HUES6 (cell line): ENCODE results near the gene HEPACAM.

Experiments
- H3K27ac ChIP-seq: 2 replicates; pipeline ENCODE4 v1.7.0; 2013; ENCODE audit warnings: low read depth, mild to moderate bottlenecking, low read length, inconsistent platforms
- H3K27me3 ChIP-seq: 2 replicates; pipeline ENCODE4 v1.6.1; 2013; ENCODE audit warnings: low read length; ENCODE audit not compliant: control insufficient read depth, insufficient read depth
- H3K36me3 ChIP-seq: 2 replicates; pipeline ENCODE4 v1.6.1; 2013; ENCODE audit warnings: low read length; ENCODE audit not compliant: control insufficient read depth, insufficient read depth
- H3K4me1 ChIP-seq: 2 replicates; pipeline ENCODE4 v1.6.1; 2013; ENCODE audit warnings: low read length; ENCODE audit not compliant: control insufficient read depth, insufficient read depth
- H3K4me3 ChIP-seq: 2 replicates; pipeline ENCODE4 v1.5.1; 2013; ENCODE audit warnings: low read depth, low read length
- H3K9ac ChIP-seq: one replicate; pipeline ENCODE4 v1.6.1; 2013; ENCODE audit warnings: mild to moderate bottlenecking, low read length
- H3K9me3 ChIP-seq: 2 replicates; pipeline ENCODE4 v1.6.1; 2013; ENCODE audit warnings: low read depth, low read length; ENCODE audit not compliant: control insufficient read depth, insufficient read depth

Gene HEPACAM

DNA sequence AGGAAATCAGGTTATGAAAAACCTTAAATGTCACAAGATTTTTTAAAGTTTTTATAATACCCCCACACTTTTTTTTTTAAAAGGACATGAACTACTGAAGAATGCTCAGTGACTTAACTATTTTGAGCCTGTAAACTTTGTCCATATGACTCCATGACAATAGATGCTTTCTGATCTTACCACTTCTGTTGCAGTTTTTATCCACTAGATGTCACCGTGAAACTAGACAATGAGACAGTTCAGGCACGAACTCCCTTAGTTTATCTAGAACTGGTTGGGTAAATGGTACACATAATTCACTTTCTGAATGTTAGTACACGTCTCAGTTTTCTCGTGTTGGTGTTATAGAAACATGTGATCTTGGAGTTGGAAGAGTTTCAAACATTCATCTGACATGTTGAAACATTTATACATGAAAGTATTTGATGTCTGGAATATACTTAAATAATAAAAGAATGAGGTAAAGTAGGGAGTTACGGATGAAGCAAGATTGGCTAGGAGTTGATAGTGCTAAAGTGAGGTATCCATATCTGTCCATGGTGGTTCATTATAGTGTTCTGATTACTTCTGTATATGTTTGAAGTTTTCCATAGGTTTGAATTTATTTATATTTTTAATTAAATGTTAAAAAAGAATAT lies 26.2 kb upstream of the HEPACAM start:
- no peak overlapping the region for H3K4me3 ChIP-seq
- H3K9me3 ChIP-seq, result no peaks in the 10 kb centered on the region
- no peak overlapping the region for H3K9ac ChIP-seq
- no peaks in the 10 kb centered on the region for H3K36me3 ChIP-seq
- no peaks in the 10 kb centered on the region for H3K27me3 ChIP-seq
- H3K4me1 ChIP-seq, result no peaks in the 10 kb centered on the region
- no peak overlapping the region for H3K27ac ChIP-seq

DNA sequence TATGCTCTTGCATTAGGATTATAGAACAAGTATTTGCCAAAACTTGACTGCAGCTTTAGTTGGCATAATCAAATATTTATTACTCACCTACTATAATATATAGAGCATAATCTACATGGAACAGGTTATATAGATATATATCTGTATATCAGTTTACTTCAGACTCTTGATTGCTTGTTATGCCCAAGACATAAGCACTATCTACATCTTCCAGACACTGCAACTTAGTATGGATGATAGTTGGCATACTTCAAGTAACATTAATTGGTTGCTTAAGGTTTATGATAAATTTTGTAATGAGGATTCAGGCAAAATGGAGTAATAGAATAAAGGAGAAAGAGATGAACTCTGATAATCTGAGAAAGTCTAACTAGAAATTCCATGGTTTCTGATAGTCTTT lies 19.2 kb upstream of the HEPACAM start:
- H3K27ac ChIP-seq, result no peak overlapping the region
- peaks cover 3% of the 10 kb centered on the region for H3K4me1 ChIP-seq
- peak overlapping the region; percentile 85; the same call in 1 of the 2 replicates for H3K4me3 ChIP-seq
- no peaks in the 10 kb centered on the region for H3K36me3 ChIP-seq
- no peak overlapping the region for H3K9ac ChIP-seq
- peaks cover 26% of the 10 kb centered on the region for H3K27me3 ChIP-seq
- H3K9me3 ChIP-seq, result no peaks in the 10 kb centered on the region

DNA sequence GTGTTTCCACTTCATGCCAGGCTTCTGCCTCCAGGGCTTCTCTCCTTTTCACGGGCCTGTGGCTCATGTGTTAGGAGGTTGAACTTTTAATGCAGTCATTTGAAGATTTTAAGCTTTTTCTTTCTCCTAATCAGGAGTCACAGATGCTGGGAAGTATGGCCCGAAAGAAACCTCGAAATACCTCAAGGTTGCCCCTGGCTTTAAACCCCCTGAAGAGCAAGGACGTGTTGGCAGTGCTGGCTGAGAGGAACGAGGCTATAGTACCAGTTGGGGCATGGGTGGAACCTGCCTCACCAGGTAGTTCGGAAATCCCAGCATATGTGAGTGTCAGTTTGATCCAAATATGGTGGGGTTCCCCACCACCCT lies 18.7 kb upstream of the HEPACAM start:
- H3K36me3 ChIP-seq, result no peaks in the 10 kb centered on the region
- H3K27me3 ChIP-seq, result peaks cover 26% of the 10 kb centered on the region
- peak overlapping the region; percentile 85 for H3K4me3 ChIP-seq
- H3K4me1 ChIP-seq, result peaks cover 3% of the 10 kb centered on the region
- no peaks in the 10 kb centered on the region for H3K9me3 ChIP-seq
- H3K27ac ChIP-seq, result no peak overlapping the region
- peak overlapping the region; percentile 50 for H3K9ac ChIP-seq

DNA sequence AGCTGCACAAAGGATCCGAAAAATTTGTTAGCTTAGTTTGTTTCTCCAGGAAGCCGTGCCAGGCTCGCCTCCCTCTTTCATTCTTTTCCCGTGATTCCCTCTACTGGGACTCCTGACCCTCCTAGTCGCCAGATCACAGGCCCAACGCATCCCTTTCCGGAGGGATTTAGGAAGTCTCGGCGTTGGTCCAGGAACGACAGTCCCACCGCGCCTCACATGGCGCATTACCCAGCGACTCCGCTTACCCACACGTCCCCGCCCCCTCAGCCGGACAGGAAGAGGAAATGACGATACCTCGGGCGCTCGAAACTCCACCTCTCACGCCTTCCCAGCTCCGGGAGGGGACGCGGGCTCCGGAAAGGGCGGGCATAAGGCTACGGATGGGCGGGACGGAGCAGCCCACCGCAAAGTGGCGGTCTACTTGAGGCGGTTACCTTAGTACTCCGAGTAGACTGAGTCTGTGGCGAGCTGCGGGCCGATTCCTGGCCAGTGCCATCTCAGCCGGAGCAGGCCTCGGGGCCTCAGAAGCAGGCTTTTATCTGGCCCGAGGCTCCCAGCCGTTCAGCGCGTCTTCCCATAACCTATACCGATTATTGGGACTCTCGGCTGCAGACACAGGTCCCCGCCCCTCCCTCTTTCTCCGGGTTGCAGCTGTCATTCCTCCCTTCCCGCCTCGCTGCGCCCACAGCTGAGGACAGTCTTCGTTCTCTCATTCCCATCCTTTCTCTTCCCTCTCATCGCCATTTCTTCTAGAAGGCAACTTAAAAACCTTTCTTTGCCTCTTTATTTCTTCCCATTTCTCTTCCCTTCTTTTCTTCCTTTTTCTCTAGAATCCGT lies 18.1 kb upstream of the HEPACAM start, which contains the start of gene CCDC15:
Gene CCDC15 (plus strand): TSS at position 450 of the 837 bp plus-strand sequence. CDS start 531 bp downstream, outside the sequence.
- Histone ChIP-seq H3K9me3 (no peaks in the 10 kb centered on the region), H3K9ac (peak within 1 kb of the TSS; percentile 65), H3K27ac (peak within 1 kb of the TSS; percentile 28; the same call in 1 of the 2 replicates), H3K4me1 (peaks cover 3% of the 10 kb centered on the region), H3K36me3 (no peaks in the 10 kb centered on the region), H3K27me3 (peaks cover 26% of the 10 kb centered on the region), H3K4me3 (peak within 1 kb of the TSS; percentile 85)

DNA sequence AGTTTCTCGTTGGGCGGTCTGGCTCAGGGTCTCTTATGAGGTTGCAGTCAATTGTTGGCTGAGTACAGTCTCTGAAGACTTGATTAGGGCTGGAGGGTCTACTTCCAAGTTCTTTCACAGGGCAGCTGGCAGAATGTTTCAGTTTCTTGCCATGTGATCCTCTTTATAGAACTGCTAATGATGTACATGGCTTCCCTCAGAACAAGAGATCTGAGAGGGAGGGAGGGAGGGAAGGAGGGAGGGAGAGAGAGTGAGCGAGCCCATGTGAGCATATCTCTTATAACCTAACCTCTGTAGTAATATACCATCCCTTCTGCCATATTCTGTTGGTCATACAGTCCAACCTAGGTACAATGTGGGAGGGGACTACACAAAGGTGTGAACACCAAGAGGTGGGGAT lies 15.5 kb upstream of the HEPACAM start:
- H3K36me3 ChIP-seq, result no peaks in the 10 kb centered on the region
- H3K9ac ChIP-seq, result no peak overlapping the region
- H3K9me3 ChIP-seq, result no peaks in the 10 kb centered on the region
- H3K4me1 ChIP-seq, result peaks cover 3% of the 10 kb centered on the region
- H3K27me3 ChIP-seq, result peaks cover 26% of the 10 kb centered on the region
- H3K27ac ChIP-seq, result no peak overlapping the region
- no peak overlapping the region for H3K4me3 ChIP-seq

DNA sequence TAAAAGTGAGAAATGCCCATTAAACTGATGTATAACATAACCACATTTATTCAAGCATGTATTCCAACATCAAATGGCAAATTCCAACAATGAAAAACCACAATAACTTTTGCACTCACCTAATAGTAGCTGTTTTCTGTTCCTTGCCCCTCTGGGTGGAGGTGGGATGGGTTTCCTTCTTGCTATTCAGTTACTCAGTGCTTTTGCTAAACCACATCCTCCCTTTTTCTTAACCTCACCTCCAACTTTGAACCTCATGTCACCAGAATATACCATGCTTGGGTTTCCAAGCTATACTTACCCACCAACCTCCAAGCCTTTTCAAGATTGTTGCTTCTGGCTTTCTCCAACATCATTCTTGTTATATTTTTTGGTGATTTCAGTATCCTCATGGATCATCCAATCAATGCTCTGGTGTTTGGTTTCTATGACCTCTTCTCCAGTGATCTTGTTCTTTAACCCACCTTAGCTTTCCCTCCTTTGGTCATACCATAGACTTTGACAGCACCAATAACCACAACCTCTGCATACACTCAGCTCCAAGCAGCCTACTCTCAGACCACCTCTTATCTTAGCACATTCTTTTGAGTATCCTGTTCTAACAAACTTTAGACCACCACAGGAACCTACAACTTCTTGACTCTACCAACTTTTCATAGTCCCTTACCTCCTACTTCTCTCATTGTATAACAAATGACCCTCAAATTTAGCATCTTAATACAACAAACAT lies 14.9 kb upstream of the HEPACAM start:
- peaks cover 3% of the 10 kb centered on the region for H3K4me1 ChIP-seq
- H3K9me3 ChIP-seq, result no peaks in the 10 kb centered on the region
- no peak overlapping the region for H3K4me3 ChIP-seq
- no peak overlapping the region for H3K9ac ChIP-seq
- H3K27me3 ChIP-seq, result peaks cover 26% of the 10 kb centered on the region
- no peak overlapping the region for H3K27ac ChIP-seq
- no peaks in the 10 kb centered on the region for H3K36me3 ChIP-seq

DNA sequence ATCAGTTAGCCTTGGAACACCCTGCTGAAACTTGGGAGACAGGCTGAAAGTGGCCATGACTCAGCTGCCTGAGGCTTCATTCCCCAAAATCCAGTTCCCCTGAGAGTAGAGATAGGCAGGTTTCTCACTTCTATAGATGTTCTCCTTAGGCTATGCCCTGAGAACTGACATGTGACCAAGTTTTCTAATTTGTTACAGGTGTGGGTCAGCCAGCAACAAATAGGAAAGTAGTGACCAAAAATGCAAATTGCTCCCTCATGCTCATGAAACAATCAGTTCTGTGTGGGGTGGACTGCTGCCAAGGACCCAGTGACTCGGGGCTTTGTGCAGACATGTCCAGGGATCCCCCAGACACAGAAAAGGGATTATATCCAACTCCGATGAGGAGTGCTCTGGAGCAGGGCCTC lies 10.9 kb upstream of the HEPACAM start:
- H3K27ac ChIP-seq, result no peak overlapping the region
- no peaks in the 10 kb centered on the region for H3K4me1 ChIP-seq
- no peaks in the 10 kb centered on the region for H3K9me3 ChIP-seq

DNA sequence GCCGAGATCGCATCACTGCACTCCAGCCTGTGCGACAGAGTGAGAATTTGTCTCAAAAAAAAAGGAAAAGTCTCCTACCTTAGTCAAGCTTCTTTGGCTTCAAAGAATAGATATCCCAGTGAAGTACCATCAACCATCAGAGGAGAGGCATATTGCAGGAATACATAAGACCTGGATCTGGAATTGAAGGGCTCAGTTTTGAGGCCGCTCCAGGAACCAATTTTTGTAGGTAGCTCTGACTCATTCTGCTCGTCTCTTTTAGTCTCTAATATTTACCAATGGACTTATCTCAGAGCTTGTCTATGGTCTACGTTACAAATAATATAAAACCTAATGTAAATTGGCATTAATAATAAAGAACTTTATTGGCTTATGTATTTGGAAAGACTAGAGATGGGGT lies 10.0 kb upstream of the HEPACAM start:
- Histone ChIP-seq H3K9me3 (no peaks in the 10 kb centered on the region), H3K36me3 (no peaks in the 10 kb centered on the region), H3K4me3 (no peak overlapping the region), H3K9ac (no peak overlapping the region), H3K27me3 (peaks cover 10% of the 10 kb centered on the region), H3K4me1 (no peaks in the 10 kb centered on the region), H3K27ac (no peak overlapping the region)

More for the DNA sequence above, 10.9 kb upstream of the HEPACAM start:
- Histone ChIP-seq H3K4me3 (no peak overlapping the region), H3K9ac (no peak overlapping the region), H3K36me3 (no peaks in the 10 kb centered on the region), H3K27me3 (peaks cover 18% of the 10 kb centered on the region)

DNA sequence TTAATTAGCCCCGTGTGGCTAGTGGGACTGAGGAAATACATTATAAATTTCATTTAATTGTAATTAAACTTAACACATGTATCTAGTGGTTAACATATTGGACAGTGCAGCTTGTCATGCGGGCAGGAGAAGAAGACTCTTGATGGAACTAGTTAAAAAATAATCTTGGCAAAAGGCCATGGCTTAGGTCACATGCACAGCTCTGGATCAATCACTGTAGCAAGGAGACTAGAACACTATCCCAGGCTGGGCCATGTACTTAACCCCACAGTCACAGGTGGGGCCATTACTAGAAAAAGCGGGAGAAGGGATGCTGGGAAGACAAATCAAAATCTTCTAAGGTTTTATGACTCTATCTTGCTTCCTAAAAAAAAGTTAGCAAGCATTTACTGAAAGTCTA lies 8.7 kb upstream of the HEPACAM start:
- Histone ChIP-seq H3K4me1 (no peaks in the 10 kb centered on the region), H3K9ac (no peak overlapping the region)

DNA sequence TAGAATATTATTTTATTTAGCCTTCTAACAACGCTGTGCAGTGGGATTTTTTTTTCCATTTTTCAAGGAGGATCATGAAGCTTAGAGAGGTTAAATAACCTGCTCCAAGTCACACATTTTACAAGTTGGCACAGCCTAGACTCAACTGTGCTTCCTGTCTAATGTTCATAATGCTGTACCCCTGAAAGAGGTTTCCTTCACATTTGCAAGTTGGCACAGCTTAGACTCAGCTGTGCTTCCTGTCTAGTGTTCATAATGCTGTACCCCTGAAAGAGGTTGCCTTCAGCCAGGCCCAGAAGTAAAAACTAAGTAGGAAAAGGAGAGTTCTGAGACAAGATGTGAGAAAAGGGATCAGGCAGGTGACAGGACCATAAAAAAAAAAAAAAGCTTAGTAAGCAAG lies 7.9 kb upstream of the HEPACAM start:
- no peaks in the 10 kb centered on the region for H3K9me3 ChIP-seq
- H3K27ac ChIP-seq, result no peak overlapping the region
- H3K27me3 ChIP-seq, result peaks cover 11% of the 10 kb centered on the region
- H3K4me3 ChIP-seq, result no peak overlapping the region
- no peak overlapping the region for H3K9ac ChIP-seq
- H3K36me3 ChIP-seq, result no peaks in the 10 kb centered on the region
- H3K4me1 ChIP-seq, result no peaks in the 10 kb centered on the region

More for the DNA sequence above, 8.7 kb upstream of the HEPACAM start:
- Histone ChIP-seq H3K27ac (no peak overlapping the region), H3K27me3 (peaks cover 11% of the 10 kb centered on the region), H3K36me3 (no peaks in the 10 kb centered on the region), H3K9me3 (no peaks in the 10 kb centered on the region), H3K4me3 (no peak overlapping the region)

DNA sequence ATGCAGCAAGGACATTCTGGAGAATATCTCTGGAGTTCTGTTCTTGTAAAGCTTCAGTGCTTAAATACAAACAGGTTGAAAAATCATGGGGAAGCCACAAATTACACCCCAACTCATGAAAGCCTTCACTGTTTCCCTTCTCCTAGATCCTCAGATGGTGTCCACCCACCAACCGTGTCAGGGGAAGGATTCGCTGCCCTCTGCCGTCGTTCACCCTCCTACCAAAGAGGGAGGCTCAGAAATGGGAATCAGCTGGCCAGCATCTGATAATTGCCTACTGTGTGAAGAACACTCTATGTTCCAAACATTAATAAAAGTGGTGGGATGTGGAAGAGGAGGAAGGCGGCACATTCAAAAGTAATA lies 7.4 kb upstream of the HEPACAM start:
- Histone ChIP-seq H3K9ac (no peak overlapping the region), H3K36me3 (no peaks in the 10 kb centered on the region), H3K27ac (no peak overlapping the region), H3K4me1 (no peaks in the 10 kb centered on the region), H3K27me3 (peaks cover 11% of the 10 kb centered on the region), H3K9me3 (no peaks in the 10 kb centered on the region), H3K4me3 (no peak overlapping the region)
